Brain pericyte (primary cell): ENCODE results near the gene PRKG1.
"Not testable (repeated sequence)": the region's sequence is repeated elsewhere in the genome, so short reads cannot be mapped to it uniquely, and the experiment has no call there.

Experiments
- DNase-seq: peaks from one replicate; pipeline ENCODE4 v3.0.0-alpha.2; 2012; ENCODE audit warnings: low read depth, low spot score

The PRKG1 gene

GRCh38 chr10:51269821-51270220, 195.5 kb downstream of the PRKG1 start:
- DNase-seq: no peak

- DNase-seq: no peak
Measured at GRCh38 chr10:51270936-51271530, 196.7 kb downstream of the PRKG1 start.

- not testable (repeated sequence) for DNase-seq
Measured at GRCh38 chr10:51272099-51272498, 197.8 kb downstream of the PRKG1 start.

- no peak for DNase-seq
Measured at GRCh38 chr10:51272555-51272954, 198.3 kb downstream of the PRKG1 start.

GRCh38 chr10:51273574-51273973, 199.3 kb downstream of the PRKG1 start:
- no peak for DNase-seq

GRCh38 chr10:51276097-51276496, 201.8 kb downstream of the PRKG1 start:
- DNase-seq: not testable (repeated sequence)

GRCh38 chr10:51281387-51281786, 207.1 kb downstream of the PRKG1 start:
- not testable (repeated sequence) for DNase-seq

GRCh38 chr10:51285601-51286000, 211.3 kb downstream of the PRKG1 start:
- no peak for DNase-seq

GRCh38 chr10:51288511-51288910, 214.2 kb downstream of the PRKG1 start:
- DNase-seq: no peak

- no peak for DNase-seq
Measured at GRCh38 chr10:51289519-51289918, 215.2 kb downstream of the PRKG1 start.

- no peak for DNase-seq
Measured at GRCh38 chr10:51291961-51292360, 217.7 kb downstream of the PRKG1 start.

GRCh38 chr10:51297438-51297837, 223.2 kb downstream of the PRKG1 start:
- DNase-seq: no peak

GRCh38 chr10:51300617-51301304, 226.5 kb downstream of the PRKG1 start:
- DNase-seq: no peak

- no peak for DNase-seq
Measured at GRCh38 chr10:51301644-51302043, 227.4 kb downstream of the PRKG1 start.

- DNase-seq: no peak
Measured at GRCh38 chr10:51302316-51302715, 228.0 kb downstream of the PRKG1 start.

GRCh38 chr10:51308116-51308515, 233.8 kb downstream of the PRKG1 start:
- DNase-seq: no peak

- DNase-seq: no peak
Measured at GRCh38 chr10:51311228-51311627, 236.9 kb downstream of the PRKG1 start.

GRCh38 chr10:51312817-51313216, 238.5 kb downstream of the PRKG1 start:
- no peak for DNase-seq

- DNase-seq: no peak
Measured at GRCh38 chr10:51313251-51313650, 239.0 kb downstream of the PRKG1 start.

GRCh38 chr10:51313773-51314478, 239.6 kb downstream of the PRKG1 start:
- DNase-seq: no peak

GRCh38 chr10:51314481-51314880, 240.2 kb downstream of the PRKG1 start:
- no peak for DNase-seq

- DNase-seq: no peak
Measured at GRCh38 chr10:51318399-51319172, 244.3 kb downstream of the PRKG1 start.
